Transverse colon (tissue), 4 donors: ENCODE data around the gene GGPS1.

ENCODE experiments used
- CTCF ChIP-seq, 5 experiments: fragments of 200-600 bp in 3 of 5; fragments of 450-650 bp in 2 of 5; sonication (generic) in 3 of 5; IDR thresholded peaks; 1 replicate in 2 of 5; 2 replicates in 3 of 5; pipeline ENCODE4 v1.5.1; 2016 to 2017; ENCODE audit warnings: antibody characterized with exemption in 5 of 5, inconsistent platforms in 3 of 5, mild to moderate bottlenecking in 2 of 5, moderate library complexity in 1 of 5
- POLR2AphosphoS5 ChIP-seq, 3 donors: sonication (generic); formaldehyde crosslinking; IDR thresholded peaks; one replicate each; pipeline ENCODE4 v1.6.1; 2016; ENCODE audit warnings: antibody characterized with exemption in 3 of 3

DNA sequence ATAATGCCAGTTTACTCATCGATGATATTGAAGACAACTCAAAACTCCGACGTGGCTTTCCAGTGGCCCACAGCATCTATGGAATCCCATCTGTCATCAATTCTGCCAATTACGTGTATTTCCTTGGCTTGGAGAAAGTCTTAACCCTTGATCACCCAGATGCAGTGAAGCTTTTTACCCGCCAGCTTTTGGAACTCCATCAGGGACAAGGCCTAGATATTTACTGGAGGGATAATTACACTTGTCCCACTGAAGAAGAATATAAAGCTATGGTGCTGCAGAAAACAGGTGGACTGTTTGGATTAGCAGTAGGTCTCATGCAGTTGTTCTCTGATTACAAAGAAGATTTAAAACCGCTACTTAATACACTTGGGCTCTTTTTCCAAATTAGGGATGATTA lies 13.7 kb downstream of the GGPS1 start:
- TF ChIP-seq CTCF (IDR thresholded peaks at IDR 0.05) (no peak), POLR2AphosphoS5 (IDR thresholded peaks at IDR 0.05) (no peak)
